Germinal center (tissue), 1 donor: ENCODE measurements around the gene LOXL1.

Experiments
- DNase-seq: peaks from one replicate; pipeline ENCODE4 v3.0.0; 2012; ENCODE audit warnings: mixed read lengths, low spot score

Gene LOXL1

DNA sequence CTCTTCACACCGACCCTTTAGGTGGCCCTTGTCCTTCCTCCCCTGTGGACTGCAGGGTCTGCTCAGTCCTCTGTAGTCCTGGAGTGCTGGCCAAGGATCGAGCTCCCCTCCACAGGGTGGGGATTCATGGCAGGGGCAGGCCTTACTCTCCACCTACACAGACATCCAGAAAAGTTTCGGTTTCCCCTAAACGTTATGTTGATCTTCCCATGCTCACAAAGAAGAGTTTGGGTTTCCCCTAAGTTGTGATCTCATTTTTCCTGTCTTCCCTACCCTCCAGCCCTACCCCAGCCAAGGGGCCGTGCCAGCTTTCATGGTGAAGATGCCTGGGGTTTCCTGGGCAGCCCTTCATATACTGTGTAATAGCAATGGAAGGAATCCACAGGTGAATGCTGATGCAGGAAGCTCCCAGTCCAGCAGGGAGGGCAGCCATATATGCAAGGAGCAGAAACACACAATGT lies 55.5 kb downstream of the LOXL1 start:
- DNase-seq, result no peak

DNA sequence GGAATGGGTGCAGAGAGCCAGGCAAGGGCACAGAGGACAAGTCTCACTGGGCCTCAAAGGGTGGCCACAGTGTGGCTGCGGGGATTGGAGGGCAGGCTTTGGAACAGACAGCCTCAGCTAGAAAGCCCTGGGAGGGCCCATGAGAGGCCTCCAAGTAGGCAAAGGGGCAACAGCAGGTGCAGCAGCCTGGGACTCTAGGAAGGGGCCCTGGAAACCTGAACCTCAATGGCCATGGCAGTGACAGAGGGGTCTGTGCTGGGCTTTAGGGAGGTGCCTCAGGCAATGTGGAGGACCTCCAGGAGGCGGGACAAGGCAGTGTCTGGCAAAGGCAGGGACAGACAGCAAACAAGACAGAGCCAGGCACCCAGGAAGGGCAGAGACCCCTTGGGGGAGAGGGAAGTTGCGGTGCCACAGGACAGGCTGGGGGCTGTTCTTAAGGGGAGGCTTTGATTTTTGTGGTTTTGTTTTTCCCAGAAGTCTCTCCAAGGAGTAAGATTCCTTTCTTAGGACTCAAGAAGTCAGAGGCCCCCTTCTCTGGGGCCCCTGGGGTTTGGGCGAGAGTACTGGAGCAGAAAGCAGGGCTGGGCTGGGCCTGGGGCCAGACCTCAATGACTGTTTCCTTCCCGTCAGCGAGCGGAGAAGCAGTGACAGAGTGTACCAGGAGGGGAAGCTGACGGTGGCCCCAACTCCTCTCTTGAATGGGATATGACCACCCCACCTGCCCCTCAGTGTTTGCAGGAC lies 56.1 kb downstream of the LOXL1 start:
- DNase-seq, result no peak

DNA sequence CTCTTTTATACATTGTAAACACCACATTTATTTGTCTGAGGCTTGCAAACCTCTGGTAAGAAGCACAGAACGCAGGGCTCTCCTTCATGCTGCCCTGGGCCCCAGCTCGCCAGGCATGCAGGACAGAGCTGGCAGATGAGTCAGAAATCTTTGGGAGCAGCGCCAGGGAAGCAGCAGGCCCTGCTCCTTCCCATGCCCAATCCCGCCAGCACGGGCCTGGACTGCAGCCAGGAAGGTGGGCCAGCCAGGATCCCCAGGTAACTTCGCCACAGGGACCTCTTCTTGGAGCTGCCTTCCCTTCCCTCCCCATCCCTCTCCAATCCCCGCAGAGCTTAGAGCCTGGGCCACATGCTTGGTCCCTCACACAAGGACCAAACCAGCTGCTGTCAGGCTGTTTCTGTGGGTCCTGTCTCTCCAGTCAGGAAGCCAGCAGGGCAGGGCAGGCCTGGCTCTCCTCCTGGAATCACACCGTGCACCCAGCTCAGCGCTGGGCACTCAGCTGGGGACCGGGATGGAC lies 57.0 kb downstream of the LOXL1 start:
- DNase-seq, result no peak

DNA sequence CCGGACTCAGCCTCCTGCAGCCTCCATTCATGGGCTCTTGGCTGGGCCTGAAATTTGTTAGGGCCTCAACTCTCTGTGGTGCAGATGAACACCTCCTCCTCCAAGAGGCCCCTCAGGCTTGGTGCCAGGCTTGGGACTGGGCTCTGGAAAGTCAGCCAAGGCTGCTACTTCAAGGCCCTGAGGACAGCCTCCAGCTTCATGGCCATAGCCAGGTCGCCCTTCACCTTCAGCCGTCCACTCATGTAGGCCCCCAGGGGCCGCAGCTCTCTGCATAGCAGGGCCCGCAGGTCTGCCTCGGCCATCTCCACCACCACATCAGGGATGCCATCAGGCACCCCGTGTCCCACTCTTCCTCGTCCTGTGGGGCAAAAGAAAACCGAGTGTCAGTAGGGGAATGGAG lies 57.5 kb downstream of the LOXL1 start:
- no peak for DNase-seq

DNA sequence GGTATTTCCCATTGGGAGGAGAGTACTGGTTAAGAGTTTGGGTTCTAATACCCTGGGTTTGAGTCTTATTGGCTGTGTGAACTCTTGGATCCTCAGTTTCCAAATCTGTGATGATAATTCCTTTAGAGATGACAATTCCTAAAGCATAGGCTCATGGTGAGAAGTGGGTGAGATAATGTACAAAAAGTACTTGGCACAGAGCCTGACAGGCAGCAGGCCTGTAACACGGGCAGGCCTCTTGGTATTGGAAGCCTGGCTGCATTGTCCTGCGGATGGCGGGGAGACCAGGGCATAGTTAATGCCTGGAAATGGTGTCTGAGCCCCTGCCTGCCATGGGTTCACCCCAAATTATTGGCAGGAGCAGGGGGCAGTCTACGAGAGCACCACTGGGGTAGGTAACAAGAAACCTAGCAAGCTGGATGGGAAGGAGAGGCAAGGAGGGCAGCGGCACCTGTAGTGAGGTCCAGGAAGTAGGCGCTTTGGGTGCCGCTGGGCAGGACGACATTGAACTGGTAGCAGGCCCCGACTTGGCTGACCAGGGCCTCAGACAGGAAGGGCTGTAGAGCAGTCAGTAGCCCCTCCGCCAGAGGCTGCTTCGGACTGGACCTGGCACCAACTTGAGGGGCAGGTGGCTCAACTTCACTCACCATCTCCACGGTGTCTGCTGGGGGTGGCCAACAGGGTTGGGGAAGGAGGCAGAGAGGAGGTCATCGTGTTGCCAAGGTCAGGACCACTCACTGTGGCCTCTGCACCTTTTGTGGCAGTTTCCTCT lies 58.1 kb downstream of the LOXL1 start:
- no peak for DNase-seq

DNA sequence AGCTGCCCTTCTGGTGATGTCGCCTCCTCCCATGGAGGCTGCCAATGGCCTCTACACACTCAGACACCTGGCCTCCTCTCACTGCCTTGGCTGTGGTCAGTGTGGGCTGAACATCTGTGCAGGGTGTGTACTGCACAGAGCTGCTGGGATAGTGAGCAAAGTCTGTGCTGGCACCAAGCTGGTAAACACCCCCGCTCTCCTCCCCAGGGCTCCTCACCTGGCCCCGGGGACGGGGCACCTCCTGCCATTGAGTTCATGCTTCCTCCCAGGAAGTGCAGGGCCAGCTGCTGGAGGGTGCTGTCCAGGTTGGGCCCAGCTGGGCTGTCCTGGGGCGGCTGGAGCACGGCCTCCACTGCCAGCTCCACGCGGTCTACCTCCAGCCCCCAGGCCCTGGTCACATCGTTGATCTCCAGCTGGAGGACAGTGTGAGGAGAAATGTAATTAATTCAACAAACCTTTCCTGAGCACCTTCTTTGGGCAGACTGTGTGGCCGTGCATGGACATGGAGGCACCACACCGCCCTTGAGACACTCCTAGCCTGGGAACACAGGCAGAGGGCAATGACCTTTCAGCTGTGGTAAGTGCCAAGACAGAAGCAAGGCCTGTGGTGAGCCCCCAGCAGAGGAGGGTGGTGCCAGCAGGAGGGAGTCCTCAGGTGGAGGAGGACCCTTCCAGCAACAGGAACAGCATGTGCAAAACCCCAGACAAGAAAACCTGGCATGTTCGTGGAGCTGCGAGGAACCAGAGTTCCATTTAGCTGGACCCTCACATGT lies 59.0 kb downstream of the LOXL1 start:
- no peak for DNase-seq

DNA sequence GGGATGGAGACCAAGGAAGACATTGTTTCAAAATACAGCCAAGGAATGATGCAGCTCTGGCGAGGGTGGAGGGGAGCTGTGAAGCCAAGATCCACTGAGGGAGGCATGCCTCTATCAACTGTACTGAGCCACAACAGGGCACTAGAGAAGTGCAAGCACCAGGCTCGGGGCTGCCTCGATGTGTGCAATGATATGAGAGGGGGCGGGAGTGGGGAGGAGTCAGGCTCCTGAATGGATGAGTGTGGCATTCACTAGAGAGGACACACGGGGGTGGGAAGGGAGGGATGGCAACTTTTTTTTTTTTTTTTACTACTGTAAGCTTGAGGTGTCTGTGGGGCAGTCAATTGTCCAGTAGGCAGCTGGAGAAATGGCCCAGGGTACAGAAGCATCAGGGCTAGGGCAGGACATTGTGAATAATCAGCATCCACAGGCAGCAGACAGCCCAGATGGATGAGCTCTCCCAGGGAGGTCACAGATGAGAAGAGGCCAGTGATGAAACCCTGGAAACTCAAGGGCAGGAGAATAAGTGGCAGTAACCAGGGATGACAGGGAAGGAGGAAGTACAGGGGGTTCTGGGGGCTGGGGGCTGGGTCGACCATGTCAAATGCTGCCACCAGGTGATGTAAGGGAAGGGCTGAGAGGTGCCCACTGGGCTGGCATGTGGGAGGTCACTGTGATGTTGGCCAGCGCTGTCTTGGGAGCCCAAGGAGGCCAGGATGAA lies 60.0 kb downstream of the LOXL1 start:
- no peak for DNase-seq

DNA sequence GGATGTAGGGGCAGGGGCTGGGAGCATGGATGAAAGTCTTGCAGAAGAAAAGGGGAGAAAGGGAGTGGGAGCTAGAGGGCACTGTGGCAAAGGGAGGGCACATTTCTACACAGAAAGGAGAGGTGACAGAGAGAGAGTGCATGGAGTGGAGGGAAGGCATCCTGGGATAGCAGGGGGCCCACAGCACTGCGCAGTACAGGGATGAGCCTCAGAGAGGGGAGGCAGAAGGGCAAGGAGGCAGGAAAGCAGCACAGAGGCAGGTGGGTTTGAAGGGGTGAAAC lies 60.5 kb downstream of the LOXL1 start:
- no peak for DNase-seq

DNA sequence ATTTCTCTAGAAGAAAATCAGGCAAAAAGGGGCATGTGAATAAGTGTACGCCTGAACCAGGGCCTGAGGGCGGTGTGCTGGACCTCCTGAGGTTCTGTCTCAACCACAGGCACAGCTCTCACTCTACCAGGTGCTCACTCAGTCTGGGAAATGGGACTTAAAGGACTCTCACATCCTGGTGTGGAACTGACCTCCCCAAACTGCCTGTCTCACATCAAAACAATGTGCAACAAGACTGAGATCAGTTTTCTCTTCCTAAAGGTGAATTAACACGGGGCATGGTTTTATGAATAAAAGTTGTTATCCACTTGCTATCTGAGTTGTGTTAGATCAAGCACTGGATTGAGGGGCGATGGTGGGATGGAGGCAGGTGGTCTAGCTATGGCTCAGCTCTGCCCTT lies 61.0 kb downstream of the LOXL1 start:
- DNase-seq, result no peak

DNA sequence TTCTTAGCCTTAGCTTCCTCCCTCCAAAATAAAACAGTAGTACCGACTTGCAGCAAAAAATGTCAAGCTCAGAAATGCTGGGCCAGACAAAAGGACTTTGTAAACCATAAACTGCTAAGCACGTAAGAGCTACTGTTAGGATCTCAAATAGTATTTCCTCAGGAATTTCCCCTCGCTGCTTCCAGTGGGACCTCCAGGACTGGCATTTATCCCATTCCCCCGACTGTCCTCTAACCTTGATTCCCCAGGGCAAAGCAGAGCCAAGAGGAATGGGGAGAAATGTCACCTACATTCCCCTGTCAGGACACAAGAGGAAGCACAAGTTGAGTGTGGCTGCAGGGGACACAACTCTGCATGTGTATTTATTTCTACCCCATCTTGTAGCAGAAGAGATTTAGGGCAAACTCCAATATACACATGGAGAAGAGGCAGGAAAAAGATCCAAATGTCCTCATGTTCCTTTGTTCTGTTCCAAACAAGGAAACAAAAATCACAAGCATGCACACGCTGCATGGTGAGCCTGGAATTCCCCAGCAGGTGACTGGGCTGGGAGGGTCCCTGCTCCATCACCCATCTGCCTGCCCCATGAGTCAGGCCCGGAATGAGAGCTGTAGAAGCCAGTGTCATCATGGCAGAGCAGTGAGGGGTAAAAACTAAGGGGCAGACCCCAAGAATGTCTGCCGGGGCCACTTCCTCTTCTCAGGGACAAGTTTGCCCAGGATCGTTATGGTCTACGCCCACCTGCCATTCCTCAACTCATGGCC lies 61.6 kb downstream of the LOXL1 start:
- DNase-seq, result no peak

DNA sequence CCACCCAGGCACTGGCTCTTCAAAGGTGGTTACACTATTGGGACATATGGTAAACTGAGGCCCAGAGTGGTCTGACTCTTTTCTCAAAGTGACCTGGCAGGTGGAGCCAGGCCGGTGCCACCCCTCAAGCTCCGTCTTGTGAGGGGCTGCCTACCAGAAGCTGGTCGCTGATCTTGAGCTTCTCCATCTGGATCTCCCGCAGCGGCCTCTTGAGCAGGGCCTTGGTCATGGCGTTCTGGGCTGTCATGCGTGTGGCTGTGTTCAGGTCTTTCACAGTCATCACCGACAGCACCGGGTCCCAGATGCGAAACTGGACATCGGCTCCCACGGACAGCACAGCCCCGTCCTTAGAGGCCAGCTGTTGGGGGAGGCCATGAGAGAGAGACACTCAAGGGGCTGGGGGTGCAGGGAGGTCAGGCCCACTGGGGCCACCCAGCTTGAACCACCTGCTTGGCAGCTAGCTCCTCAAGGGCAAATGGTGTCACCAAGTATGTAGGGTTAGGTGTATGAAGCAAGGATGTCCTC lies 62.2 kb downstream of the LOXL1 start:
- no peak for DNase-seq

DNA sequence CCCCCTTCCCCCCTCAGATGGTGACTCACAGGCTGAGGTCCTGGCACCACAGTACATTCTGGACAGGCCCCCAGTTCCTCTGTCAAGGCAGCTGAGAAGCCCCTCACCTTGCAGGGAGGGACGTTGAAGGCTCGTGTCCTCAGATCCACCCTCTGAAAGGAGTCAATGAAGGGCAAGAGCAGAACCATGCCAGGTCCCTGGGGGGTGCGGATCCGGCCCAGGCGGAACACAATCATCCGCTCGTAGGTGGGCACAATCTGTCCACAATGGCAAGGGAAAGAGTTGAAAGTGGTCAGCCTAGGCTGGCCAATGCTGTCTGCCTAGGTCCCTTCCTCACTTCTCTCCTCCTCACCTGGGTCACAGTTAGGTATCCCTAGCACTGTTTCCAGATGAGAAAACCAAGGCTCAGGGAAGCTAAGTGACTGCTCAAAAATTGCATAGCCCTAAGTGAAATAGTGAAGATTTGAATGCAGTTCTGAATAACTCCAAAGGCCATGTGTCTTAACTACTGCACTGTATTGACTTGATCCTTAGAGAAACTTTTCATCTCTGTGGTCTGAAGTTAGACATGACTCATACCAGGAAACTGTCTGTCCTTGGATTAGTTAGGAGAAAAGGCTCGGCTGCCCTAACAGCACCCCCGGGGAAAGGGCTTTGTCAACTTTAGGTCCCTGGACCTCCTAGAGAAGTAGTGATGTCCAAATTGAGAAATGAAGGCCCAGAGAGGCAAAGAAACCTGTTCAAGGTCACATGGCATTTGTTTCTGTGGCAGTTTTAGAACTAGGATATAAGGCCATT lies 62.9 kb downstream of the LOXL1 start:
- no peak for DNase-seq

DNA sequence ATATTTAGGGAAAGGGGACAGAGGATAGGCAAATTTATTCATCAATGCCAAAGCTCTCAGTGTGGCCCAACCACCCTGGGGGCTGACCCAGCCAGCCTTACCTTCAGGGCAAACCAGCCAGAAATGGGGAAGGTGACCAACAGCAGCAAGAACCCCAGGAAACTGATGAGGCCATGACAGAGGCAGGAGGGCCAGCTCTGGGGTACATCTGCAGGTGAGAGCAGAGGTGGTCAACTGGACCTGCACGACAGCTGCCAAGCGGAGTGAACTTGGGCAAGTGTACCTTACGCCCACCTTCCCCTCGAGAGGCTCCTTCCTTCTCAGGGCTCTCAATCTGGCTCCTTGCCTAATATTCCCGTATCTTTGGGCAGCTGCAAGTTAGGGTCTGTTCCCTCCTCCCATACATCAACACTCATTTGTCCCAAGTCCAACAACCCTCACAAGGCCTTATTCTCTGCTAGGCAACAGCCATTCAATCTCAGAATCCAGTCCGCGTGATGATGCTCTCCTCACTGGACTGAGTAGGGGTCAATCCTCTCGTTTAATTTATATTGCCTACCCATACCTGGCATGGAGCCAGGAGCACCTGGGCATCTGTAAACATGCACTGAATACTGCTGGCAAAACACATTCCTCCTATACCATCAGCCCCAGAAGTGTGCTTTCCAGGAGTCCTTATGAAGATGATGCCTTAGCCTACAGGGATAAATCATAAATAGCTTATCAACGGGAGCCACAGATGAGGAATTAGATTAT lies 64.2 kb downstream of the LOXL1 start:
- DNase-seq, result no peak

DNA sequence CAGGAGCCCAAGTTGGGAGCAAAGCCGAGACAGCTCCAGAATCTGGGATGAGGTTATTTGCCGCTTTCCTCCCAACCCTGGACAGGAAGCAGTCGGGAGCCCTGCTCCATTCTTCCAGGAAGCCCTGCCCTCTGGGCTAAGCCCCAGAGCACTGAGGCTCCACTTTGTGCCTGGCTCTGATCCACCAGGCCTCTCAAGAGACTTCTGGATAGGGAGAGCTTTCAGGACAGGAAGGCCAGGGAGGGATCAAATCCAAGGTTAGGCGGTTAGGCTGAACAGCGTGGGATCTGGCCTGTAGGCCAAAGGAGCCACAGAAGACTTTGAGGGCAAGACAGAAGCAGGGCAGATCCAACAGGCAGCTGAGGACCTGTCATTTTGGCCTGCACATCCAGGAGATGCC lies 65.0 kb downstream of the LOXL1 start:
- no peak for DNase-seq

DNA sequence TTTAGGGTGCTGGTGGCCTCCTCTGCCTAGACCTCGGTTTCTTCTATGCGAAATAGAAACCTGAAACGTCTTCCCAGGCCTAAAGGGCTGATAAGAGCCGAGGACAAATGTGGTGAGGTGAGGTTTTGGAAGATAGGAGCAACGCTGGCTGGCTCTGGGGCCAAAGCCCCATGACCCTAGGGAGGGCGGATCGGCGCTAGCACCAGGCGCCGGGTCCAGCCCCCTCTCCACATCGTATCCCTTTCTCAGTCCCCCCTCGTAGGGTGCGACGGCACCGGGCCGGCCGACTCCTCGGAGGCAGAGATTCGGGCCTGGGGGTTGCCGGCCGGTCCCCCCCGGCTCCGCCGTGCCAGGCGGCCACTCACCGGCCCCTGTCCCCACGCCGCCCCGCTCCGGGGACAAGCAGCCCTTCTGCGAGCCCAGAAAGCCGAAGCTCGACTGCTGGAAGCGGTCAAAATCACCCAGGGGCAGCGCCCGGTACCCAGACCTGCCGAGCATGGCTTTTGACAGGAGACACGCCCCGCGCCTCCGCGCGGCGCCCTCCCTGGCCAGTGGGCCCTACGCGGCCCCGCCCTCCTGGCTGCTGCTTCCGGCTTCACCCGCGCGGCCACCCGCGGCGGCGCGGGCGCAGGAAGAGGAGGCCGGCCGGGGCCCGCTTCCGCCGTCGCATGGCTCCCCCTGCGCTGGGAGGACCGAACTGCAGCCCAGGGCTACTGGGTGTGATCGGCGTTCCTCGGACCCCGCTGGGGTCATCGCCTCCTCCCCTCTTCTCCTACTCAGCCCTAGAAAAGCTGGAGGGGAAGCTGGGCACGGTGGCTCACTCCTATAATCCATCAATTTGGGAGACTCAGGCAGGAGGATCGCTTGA lies 65.7 kb downstream of the LOXL1 start, which contains the start of gene STOML1:
Gene STOML1 (minus strand): TSS at position 570 of the 868 bp plus-strand sequence. CDS start 72 bp downstream, at position 498.
- DNase-seq, result peak; percentile 96

DNA sequence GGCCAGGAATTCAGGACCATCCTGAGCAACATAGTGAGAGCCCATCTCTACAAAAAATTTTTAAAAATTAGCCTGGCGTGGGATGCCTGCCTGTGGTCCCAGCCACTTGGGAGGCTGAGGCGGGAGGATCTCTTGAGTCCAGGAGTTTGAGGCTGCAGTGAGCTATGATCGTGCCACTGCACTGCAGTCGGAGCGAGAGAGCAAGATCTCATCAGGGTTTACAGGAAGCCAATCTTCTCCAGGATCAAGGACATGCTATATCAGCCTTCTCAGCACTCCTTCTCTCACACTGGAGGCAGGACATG lies 66.3 kb downstream of the LOXL1 start:
- no peak for DNase-seq

DNA sequence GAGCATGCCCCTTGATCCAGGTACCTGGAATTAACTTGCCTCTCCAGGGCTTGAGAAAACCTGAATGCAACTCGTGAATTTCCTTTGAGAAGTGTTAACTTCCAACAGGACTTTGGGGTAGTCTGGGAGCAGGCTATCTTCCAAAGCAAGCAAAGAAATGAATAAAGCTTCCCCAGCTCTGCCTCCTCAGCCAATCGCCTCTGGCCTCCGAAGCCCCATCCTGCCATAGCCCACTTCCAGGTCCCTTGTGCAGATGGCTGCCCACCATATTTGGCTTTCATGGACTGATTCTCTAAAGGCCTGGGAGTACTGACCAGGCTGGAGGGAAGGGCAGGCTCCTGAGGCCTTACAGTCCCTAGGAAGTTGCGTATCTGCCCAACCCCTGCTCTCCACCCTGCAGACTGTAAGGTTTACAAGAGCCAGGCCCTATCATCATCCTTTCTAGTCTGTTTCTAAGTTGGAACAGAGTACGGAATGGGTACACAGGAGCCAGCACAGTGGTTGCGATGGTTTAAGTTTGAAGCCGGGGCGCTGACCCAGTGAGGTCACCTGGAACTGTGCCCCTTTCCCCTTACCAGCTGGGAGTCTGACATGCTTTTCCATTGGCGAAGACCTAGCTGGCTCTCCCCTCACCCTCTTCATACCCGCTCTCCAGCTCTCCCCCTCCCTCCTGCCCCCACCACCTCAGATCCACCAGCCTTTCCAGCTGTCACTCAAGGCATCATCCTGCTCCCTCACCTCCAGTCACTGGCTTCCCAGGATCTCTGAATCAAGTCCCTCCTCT lies 67.1 kb downstream of the LOXL1 start:
- no peak for DNase-seq

DNA sequence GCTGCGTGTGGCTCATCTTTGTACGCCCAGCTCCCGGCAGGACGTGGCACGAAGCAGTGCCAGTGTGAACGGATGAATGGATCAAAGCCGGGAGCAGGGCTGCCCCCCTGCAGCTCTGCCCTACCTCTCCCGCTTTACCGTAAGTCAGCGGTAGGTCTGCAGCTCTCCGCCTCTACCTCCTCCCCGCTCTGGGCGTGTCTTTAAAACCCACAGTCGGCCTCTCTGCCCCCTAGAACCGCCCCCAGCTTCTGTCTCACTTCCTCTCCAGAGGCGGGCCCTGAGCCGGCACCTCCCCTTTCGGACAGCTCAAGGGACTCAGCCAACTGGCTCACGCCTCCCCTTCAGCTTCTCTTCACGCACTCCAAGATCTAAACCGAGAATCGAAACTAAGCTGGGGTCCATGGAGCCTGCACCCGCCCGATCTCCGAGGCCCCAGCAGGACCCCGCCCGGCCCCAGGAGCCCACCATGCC lies 68.2 kb downstream of the LOXL1 start, which contains the start of gene PML:
Gene PML (plus strand): TSS at position 304 of the 471 bp plus-strand sequence. CDS start 97 bp downstream, at position 401.
- peak; percentile 95 for DNase-seq
